ENCODE data around the gene SCO2. TPM values are rescaled to one million over a fixed set of nuclear protein-coding genes. Genes with fewer than 3 reads are reported as not detected.
A peak's percentile ranks its signal among the peaks of the same experiment; 100 is the strongest.

Gene SCO2
- total RNA-seq, 4 donors from 2014 or later = 5.1 to 14.9 (median 6.7) TPM

GRCh38 chr22:50553310-50553709 is 27.9 kb upstream of the SCO2 start:
- Histone ChIP-seq H3K9me3 (no peaks in the 10 kb centered on the region), H3K4me1 (peaks cover 0 to 12% (median 0%) of the 10 kb centered on the region in 3 donors), H3K4me3 (no peak overlapping the region), H3K36me3 (no peaks in the 10 kb centered on the region), H3K27ac (no peak overlapping the region), H3K27me3 (peaks cover 0 to 30% (median 0%) of the 10 kb centered on the region in 4 donors)
- DNase-seq = no peak
- WGBS, 2 donors = 77 to 90% methylated on average over 8 of the region's 8 CpGs
- intact Hi-C loops (cut with DNase I) = no loop called here
- no peak for TF ChIP-seq POLR2A (IDR thresholded peaks at IDR 0.05)
- no peak for TF ChIP-seq CTCF (IDR thresholded peaks at IDR 0.05)

- Histone ChIP-seq H3K27me3 (peaks cover 0 to 50% (median 0%) of the 10 kb centered on the region in 4 donors), H3K4me1 (peaks cover 0 to 31% (median 0%) of the 10 kb centered on the region in 3 donors), H3K4me3 (no peak overlapping the region), H3K36me3 (no peaks in the 10 kb centered on the region), H3K9me3 (no peaks in the 10 kb centered on the region), H3K27ac (no peak overlapping the region)
- intact Hi-C loops (cut with DNase I) = no loop called here
- WGBS, 2 donors = 87 to 89% methylated on average over 5 of the region's 11 CpGs
- TF ChIP-seq CTCF (IDR thresholded peaks at IDR 0.05) (no peak), POLR2A (IDR thresholded peaks at IDR 0.05) (no peak)
- DNase-seq = no peak
Measured at GRCh38 chr22:50551160-50551752, 25.9 kb upstream of the SCO2 start.

DNA sequence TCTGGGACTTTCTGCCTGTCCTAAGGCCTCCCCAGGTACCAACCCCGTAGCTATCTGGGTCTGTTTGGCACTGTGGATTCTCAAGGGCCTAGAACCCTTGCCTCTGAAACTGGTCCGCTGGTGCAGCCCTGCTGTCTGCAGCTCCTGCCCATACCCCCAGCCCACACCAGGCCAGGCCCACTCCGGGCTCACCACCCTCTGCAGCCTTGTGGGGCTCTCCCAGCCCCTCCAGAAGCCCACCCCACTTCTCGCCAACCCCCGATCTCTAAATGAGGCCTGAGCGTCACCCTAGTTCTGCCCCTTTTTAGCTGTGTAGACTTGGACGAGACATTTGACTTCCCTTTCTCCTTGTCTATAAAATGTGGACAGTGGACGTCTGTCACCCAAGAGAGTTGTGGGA is 25.0 kb upstream of the SCO2 start:
- H3K4me1 ChIP-seq = peaks cover 3 to 40% (median 7%) of the 10 kb centered on the region in 3 donors
- TF ChIP-seq POLR2A (IDR thresholded peaks at IDR 0.05) (no peak), CTCF (IDR thresholded peaks at IDR 0.05) (no peak)
- no peak for DNase-seq
- H3K9me3 ChIP-seq = no peaks in the 10 kb centered on the region
- intact Hi-C loops (cut with DNase I) = no loop called here
- H3K36me3 ChIP-seq = no peaks in the 10 kb centered on the region
- peaks cover 0 to 59% (median 0%) of the 10 kb centered on the region in 4 donors for H3K27me3 ChIP-seq
- no peak overlapping the region for H3K27ac ChIP-seq
- no peak overlapping the region for H3K4me3 ChIP-seq
- 68 to 84% methylated on average over 3 to 5 of the region's 8 CpGs for WGBS, 2 donors

DNA sequence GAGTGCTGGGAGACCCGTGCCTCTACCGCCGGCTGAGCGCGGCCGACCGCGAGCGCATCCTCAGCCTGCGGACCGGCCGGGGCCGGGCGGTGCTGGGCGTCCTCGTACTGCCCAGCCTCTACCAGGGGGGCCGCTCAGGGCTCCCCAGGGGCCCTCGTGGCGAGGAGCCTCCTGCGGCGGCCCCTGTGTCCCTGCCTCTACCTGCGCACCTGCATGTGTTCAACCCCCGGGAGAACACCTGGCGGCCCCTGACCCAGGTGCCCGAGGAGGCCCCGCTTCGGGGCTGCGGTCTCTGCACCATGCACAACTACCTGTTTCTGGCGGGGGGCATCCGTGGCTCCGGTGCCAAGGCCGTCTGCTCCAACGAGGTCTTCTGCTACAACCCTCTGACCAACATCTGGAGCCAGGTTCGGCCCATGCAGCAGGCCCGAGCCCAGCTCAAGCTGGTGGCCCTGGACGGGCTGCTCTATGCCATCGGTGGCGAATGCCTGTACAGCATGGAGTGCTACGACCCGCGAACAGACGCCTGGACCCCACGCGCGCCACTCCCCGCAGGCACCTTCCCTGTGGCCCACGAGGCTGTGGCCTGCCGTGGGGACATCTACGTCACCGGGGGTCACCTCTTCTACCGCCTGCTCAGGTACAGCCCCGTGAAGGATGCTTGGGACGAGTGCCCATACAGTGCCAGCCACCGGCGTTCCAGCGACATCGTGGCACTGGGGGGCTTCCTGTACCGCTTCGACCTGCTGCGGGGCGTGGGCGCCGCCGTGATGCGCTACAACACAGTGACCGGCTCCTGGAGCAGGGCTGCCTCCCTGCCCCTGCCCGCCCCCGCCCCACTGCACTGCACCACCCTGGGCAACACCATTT is 23.8 kb upstream of the SCO2 start:
- 85% methylated on average over 23 of the region's 68 CpGs; no CpG with 5 or more reads in 1 of the 2 donors for WGBS, 2 donors
- no peak for TF ChIP-seq CTCF (IDR thresholded peaks at IDR 0.05)
- TF ChIP-seq POLR2A (IDR thresholded peaks at IDR 0.05) = no peak
- Histone ChIP-seq H3K27me3 (peaks cover 0 to 69% (median 0%) of the 10 kb centered on the region in 4 donors), H3K36me3 (no peaks in the 10 kb centered on the region), H3K4me3 (peak overlapping the region; percentile 5 to 59 (median 30)), H3K4me1 (peaks cover 14 to 52% (median 20%) of the 10 kb centered on the region in 3 donors), H3K9me3 (no peaks in the 10 kb centered on the region), H3K27ac (peak overlapping the region in 3 of 4 donors; percentile 18 to 50 (median 49))
- intact Hi-C loops (cut with DNase I) = no loop called here
- DNase-seq = no peak
